Suprapubic skin (tissue), 4 donors: ENCODE measurements around the gene DAP.

Source experiments
- POLR2A ChIP-seq, 2 donors: fragments of 450-650 bp; IDR thresholded peaks; one replicate each; pipeline ENCODE4 v1.6.1; 2017; ENCODE audit warnings: antibody characterized with exemption in 2 of 2, mild to moderate bottlenecking in 2 of 2, moderate library complexity in 2 of 2
- POLR2AphosphoS5 ChIP-seq, 3 donors: sonication (generic); formaldehyde crosslinking; IDR thresholded peaks; one replicate each; pipeline ENCODE4 v1.6.1; 2017; ENCODE audit warnings: antibody characterized with exemption in 3 of 3
- TF ChIP-seq, protein P1 (sequence below), 2 donors: fragments of 200-600 bp in 1 of 2; fragments of 450-650 bp in 1 of 2; sonication (generic) in 1 of 2; IDR thresholded peaks; one replicate each; pipeline ENCODE4 v1.5.1; 2016 to 2019; ENCODE audit warnings: antibody characterized with exemption in 2 of 2, mild to moderate bottlenecking in 1 of 2, moderate library complexity in 1 of 2

DNA sequence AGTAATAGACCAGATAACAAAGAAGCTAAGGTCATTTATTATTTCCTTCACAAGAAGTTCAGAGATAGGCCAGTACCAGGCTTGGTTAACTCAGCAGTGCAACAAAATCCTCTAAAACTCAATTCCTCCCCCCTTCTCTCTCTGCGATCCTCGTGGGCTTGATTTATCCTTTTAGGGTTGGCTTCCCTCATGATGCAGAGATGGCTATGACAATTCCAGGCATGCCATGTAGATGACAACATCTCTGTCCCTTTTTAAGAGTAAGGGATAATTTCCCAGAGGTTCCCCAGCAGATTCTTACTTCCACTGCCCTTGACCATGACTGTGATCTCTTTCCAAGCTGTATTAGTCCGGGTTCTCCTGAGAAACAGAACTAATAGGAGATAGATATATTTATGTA is 28.7 kb upstream of the DAP start:
- TF ChIP-seq, protein P1, sequence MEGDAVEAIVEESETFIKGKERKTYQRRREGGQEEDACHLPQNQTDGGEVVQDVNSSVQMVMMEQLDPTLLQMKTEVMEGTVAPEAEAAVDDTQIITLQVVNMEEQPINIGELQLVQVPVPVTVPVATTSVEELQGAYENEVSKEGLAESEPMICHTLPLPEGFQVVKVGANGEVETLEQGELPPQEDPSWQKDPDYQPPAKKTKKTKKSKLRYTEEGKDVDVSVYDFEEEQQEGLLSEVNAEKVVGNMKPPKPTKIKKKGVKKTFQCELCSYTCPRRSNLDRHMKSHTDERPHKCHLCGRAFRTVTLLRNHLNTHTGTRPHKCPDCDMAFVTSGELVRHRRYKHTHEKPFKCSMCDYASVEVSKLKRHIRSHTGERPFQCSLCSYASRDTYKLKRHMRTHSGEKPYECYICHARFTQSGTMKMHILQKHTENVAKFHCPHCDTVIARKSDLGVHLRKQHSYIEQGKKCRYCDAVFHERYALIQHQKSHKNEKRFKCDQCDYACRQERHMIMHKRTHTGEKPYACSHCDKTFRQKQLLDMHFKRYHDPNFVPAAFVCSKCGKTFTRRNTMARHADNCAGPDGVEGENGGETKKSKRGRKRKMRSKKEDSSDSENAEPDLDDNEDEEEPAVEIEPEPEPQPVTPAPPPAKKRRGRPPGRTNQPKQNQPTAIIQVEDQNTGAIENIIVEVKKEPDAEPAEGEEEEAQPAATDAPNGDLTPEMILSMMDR (IDR thresholded peaks at IDR 0.05): no peak
- TF ChIP-seq POLR2A (IDR thresholded peaks at IDR 0.05) (no peak), POLR2AphosphoS5 (IDR thresholded peaks at IDR 0.05) (no peak)
